Peyer's patch (tissue), 4 donors: ENCODE results near the gene ZNF273. TPM values are rescaled to one million over a fixed set of nuclear protein-coding genes. Genes with fewer than 3 reads are reported as not detected.
"Not testable (repeated sequence)": the region's sequence is repeated elsewhere in the genome, so short reads cannot be mapped to it uniquely, and the experiment has no call there.

ENCODE experiments used
- DNase-seq, 3 donors: peaks; one replicate each; pipeline ENCODE4 v3.0.0-alpha.2; 2017 to 2019
- H3K27ac ChIP-seq, 4 donors: fragments of 200-600 bp; sonication (generic); one replicate each; pipeline ENCODE4 v1.5.1; 2016 to 2019
- H3K27me3 ChIP-seq, 2 donors: fragments of 200-600 bp; sonication (generic); one replicate each; pipeline ENCODE4 v1.5.1; 2019
- H3K36me3 ChIP-seq, 3 donors: fragments of 200-600 bp; sonication (generic); one replicate each; pipeline ENCODE4 v1.5.1; 2016 to 2019
- H3K4me1 ChIP-seq, 4 donors: fragments of 200-600 bp; sonication (generic); one replicate each; pipeline ENCODE4 v1.5.1; 2016 to 2019
- H3K4me3 ChIP-seq, 4 donors: fragments of 200-600 bp; sonication (generic); 1 replicate in 3 of 4; 2 replicates in 1 of 4; pipeline ENCODE4 v1.5.1; 2016 to 2019; ENCODE audit warnings: mild to moderate bottlenecking in 1 of 4
- H3K9me3 ChIP-seq, 4 donors: fragments of 200-600 bp; sonication (generic); one replicate each; pipeline ENCODE4 v1.5.1; 2016 to 2019; ENCODE audit warnings: mild to moderate bottlenecking in 1 of 4
- CTCF ChIP-seq, 6 experiments: fragments of 450-650 bp in 4 of 6; fragments of 200-600 bp in 2 of 6; sonication (generic) in 1 of 6; IDR thresholded peaks; one replicate each; pipeline ENCODE4 v1.5.1; 2017 to 2019; ENCODE audit warnings: antibody characterized with exemption in 6 of 6, mild to moderate bottlenecking in 3 of 6, moderate library complexity in 1 of 6
- POLR2A ChIP-seq, 2 donors: fragments of 450-650 bp; IDR thresholded peaks; one replicate each; pipeline ENCODE4 v1.5.1; 2017; ENCODE audit warnings: antibody characterized with exemption in 2 of 2, mild to moderate bottlenecking in 2 of 2, moderate library complexity in 2 of 2
- total RNA-seq, 4 donors: library from RNA; depleted of rRNA; stranded (reverse); fragments of >200 nt; gene quantifications; one replicate each; pipeline ENCODE4 v1.1.0, GENCODE V29; 2016

The ZNF273 gene
- total RNA-seq, 4 donors from 2014 or later: 1.6 to 9.1 (median 3.4) TPM

- H3K27me3 ChIP-seq: peaks cover 0 to 11% of the 10 kb centered on the region in 2 donors
- H3K9me3 ChIP-seq: no peaks in the 10 kb centered on the region
- no peak overlapping the region for H3K4me3 ChIP-seq
- H3K4me1 ChIP-seq: peaks cover 0 to 11% (median 1%) of the 10 kb centered on the region in 4 donors
- TF ChIP-seq CTCF (IDR thresholded peaks at IDR 0.05) (no peak), POLR2A (IDR thresholded peaks at IDR 0.05) (no peak)
- H3K27ac ChIP-seq: no peak overlapping the region
- no peaks in the 10 kb centered on the region for H3K36me3 ChIP-seq
- DNase-seq: no peak
Observed at GRCh38 chr7:64945503-64946175, 42.6 kb downstream of the ZNF273 start.

GRCh38 chr7:64946772-64947171 is 43.7 kb downstream of the ZNF273 start:
- Histone ChIP-seq H3K27ac (no peak overlapping the region), H3K36me3 (no peaks in the 10 kb centered on the region), H3K4me3 (no peak overlapping the region), H3K4me1 (peaks cover 0 to 11% (median 1%) of the 10 kb centered on the region in 4 donors), H3K9me3 (no peaks in the 10 kb centered on the region), H3K27me3 (peaks cover 0 to 11% of the 10 kb centered on the region in 2 donors)
- no peak for TF ChIP-seq CTCF (IDR thresholded peaks at IDR 0.05)
- TF ChIP-seq POLR2A (IDR thresholded peaks at IDR 0.05): no peak
- no peak for DNase-seq

GRCh38 chr7:64947252-64948000 is 44.4 kb downstream of the ZNF273 start:
- no peak for DNase-seq
- Histone ChIP-seq H3K4me1 (peaks cover 0 to 11% (median 1%) of the 10 kb centered on the region in 4 donors), H3K4me3 (peak overlapping the region in 1 of 4 donors; percentile 36), H3K27me3 (peaks cover 0 to 11% of the 10 kb centered on the region in 2 donors), H3K9me3 (no peaks in the 10 kb centered on the region), H3K36me3 (no peaks in the 10 kb centered on the region), H3K27ac (no peak overlapping the region)
- TF ChIP-seq POLR2A (IDR thresholded peaks at IDR 0.05) (no peak), CTCF (IDR thresholded peaks at IDR 0.05) (no peak)

- not testable (repeated sequence) for H3K4me3 ChIP-seq, H3K9me3 ChIP-seq, H3K27ac ChIP-seq, DNase-seq, H3K36me3 ChIP-seq
- Histone ChIP-seq H3K4me1 (peaks cover 0 to 11% (median 1%) of the 10 kb centered on the region in 4 donors), H3K27me3 (peaks cover 0 to 11% of the 10 kb centered on the region in 2 donors)
Observed at GRCh38 chr7:64948774-64949173, 45.7 kb downstream of the ZNF273 start.

GRCh38 chr7:64950673-64951072 is 47.6 kb downstream of the ZNF273 start:
- H3K4me1 ChIP-seq: peaks cover 0 to 11% (median 1%) of the 10 kb centered on the region in 4 donors
- not testable (repeated sequence) for H3K36me3 ChIP-seq, H3K4me3 ChIP-seq, H3K27ac ChIP-seq, H3K9me3 ChIP-seq, DNase-seq
- peaks cover 0 to 11% of the 10 kb centered on the region in 2 donors for H3K27me3 ChIP-seq

- Histone ChIP-seq H3K4me3 (no peak overlapping the region), H3K4me1 (peaks cover 0 to 11% (median 1%) of the 10 kb centered on the region in 4 donors), H3K27ac (no peak overlapping the region), H3K27me3 (peaks cover 0 to 11% of the 10 kb centered on the region in 2 donors), H3K9me3 (no peaks in the 10 kb centered on the region), H3K36me3 (no peaks in the 10 kb centered on the region)
- TF ChIP-seq CTCF (IDR thresholded peaks at IDR 0.05) (peak; percentile 52 to 90 (median 85)), POLR2A (IDR thresholded peaks at IDR 0.05) (no peak)
- no peak for DNase-seq
Observed at GRCh38 chr7:64951250-64951848, 48.3 kb downstream of the ZNF273 start.
